Measurements from ENCODE around the gene PRPS1.
"Not testable (repeated sequence)": the region's sequence is repeated elsewhere in the genome, so short reads cannot be mapped to it uniquely, and the experiment has no call there.

Gene PRPS1

GRCh38 chrX:107627838-107628661 lies at the start of gene PRPS1:
PRPS1 (plus strand) TSS chrX:107628510; CDS start chrX:107628629, 119 bp downstream.
- DNase-seq: peak; percentile 96

GRCh38 chrX:107579956-107580355 lies 48.4 kb upstream of the PRPS1 start:
- DNase-seq: no peak

GRCh38 chrX:107581923-107582322 lies 46.4 kb upstream of the PRPS1 start:
- no peak for DNase-seq

- no peak for DNase-seq
Measured at GRCh38 chrX:107589243-107589642, 39.1 kb upstream of the PRPS1 start.

- DNase-seq: no peak
Measured at GRCh38 chrX:107596651-107597050, 31.7 kb upstream of the PRPS1 start.

- DNase-seq: no peak
Measured at GRCh38 chrX:107597264-107597663, 31.0 kb upstream of the PRPS1 start.

- no peak for DNase-seq
Measured at GRCh38 chrX:107597791-107598190, 30.5 kb upstream of the PRPS1 start.

GRCh38 chrX:107599450-107599861 lies 28.9 kb upstream of the PRPS1 start:
- DNase-seq: no peak

- DNase-seq: no peak
Measured at GRCh38 chrX:107600366-107600765, 27.9 kb upstream of the PRPS1 start.

GRCh38 chrX:107601326-107601725 lies 27.0 kb upstream of the PRPS1 start:
- DNase-seq: no peak

- DNase-seq: no peak
Measured at GRCh38 chrX:107601759-107602158, 26.6 kb upstream of the PRPS1 start.

GRCh38 chrX:107602694-107603239 lies 25.5 kb upstream of the PRPS1 start:
- no peak for DNase-seq

GRCh38 chrX:107603429-107604159 lies 24.7 kb upstream of the PRPS1 start:
- no peak for DNase-seq

GRCh38 chrX:107609061-107609460 lies 19.2 kb upstream of the PRPS1 start:
- DNase-seq: not testable (repeated sequence)

GRCh38 chrX:107610667-107611066 lies 17.6 kb upstream of the PRPS1 start:
- DNase-seq: no peak

GRCh38 chrX:107619885-107620322 lies 8.4 kb upstream of the PRPS1 start:
- no peak for DNase-seq

GRCh38 chrX:107624893-107625292 lies 3.4 kb upstream of the PRPS1 start:
- no peak for DNase-seq

GRCh38 chrX:107625739-107626138 lies 2.6 kb upstream of the PRPS1 start:
- DNase-seq: no peak

- no peak for DNase-seq
Measured at GRCh38 chrX:107626481-107626880, 1.8 kb upstream of the PRPS1 start.

- DNase-seq: no peak
Measured at GRCh38 chrX:107626916-107627315, 1.4 kb upstream of the PRPS1 start.

- DNase-seq: peak; percentile 17
Measured at GRCh38 chrX:107628662-107629539, 591 bp downstream of the PRPS1 start.

- DNase-seq: no peak
Measured at GRCh38 chrX:107629540-107629909, 1.2 kb downstream of the PRPS1 start.

Data from NCI-H2107 (cell line).